HCT116 (cell line): Measurements from ENCODE around the gene ACBD4.

Experiments
- CEBPB ChIP-seq: IDR thresholded peaks from 2 replicates; pipeline ENCODE4 v1.6.1; 2012; ENCODE audit warnings: low read depth
- ELF1 ChIP-seq: IDR thresholded peaks from 2 replicates; pipeline ENCODE4 v1.6.1; 2012; ENCODE audit warnings: low read depth, borderline replicate concordance
- EZH2 ChIP-seq: fragments of 200-600 bp; sonication (generic); IDR thresholded peaks from 2 replicates; pipeline ENCODE4 v1.6.1; 2017; ENCODE audit warnings: antibody characterized with exemption, mixed run types
- EZH2phosphoT487 ChIP-seq: fragments of 200-600 bp; IDR thresholded peaks from 2 replicates; pipeline ENCODE4 v1.6.1; 2018; ENCODE audit warnings: antibody characterized with exemption, borderline replicate concordance
- POLR2A ChIP-seq: IDR thresholded peaks from 2 replicates; pipeline ENCODE4 v1.7.0; 2011; ENCODE audit warnings: borderline replicate concordance; ENCODE audit not compliant: insufficient read depth, insufficient read length; ENCODE audit errors: extremely low read depth
- POLR2AphosphoS5 ChIP-seq: IDR thresholded peaks from 2 replicates; pipeline ENCODE4 v1.6.1; 2011; ENCODE audit warnings: mild to moderate bottlenecking, low read depth, low read length, moderate library complexity
- REST ChIP-seq: IDR thresholded peaks from 2 replicates; pipeline ENCODE4 v1.6.1; 2012; ENCODE audit warnings: low read depth
- TCF7L2 ChIP-seq: IDR thresholded peaks from 2 replicates; pipeline ENCODE4 v1.7.0; 2011; ENCODE audit warnings: borderline replicate concordance, inconsistent platforms; ENCODE audit not compliant: insufficient read depth, insufficient read length; ENCODE audit errors: extremely low read depth
- ZNF274 ChIP-seq: fragments of 200-500 bp; sonication (Bioruptor generic); IDR thresholded peaks from 2 replicates; pipeline ENCODE4 v1.6.1; 2014; ENCODE audit warnings: mild to moderate bottlenecking, low read depth, low read length, inconsistent platforms
- TF ChIP-seq, protein P1 (sequence below), 3 experiments: fragments of 200-600 bp in 1 of 3; sonication (generic) in 1 of 3; IDR thresholded peaks in 2 of 3; conservative IDR thresholded peaks in 1 of 3; 2 replicates each; pipeline ENCODE4 v1.5.1; 2012 to 2017; ENCODE audit warnings: low read depth in 2 of 3, low read length in 2 of 3, antibody characterized with exemption in 1 of 3, borderline replicate concordance in 1 of 3, control low read depth in 1 of 3, mild to moderate bottlenecking in 1 of 3, mixed read lengths in 1 of 3, mixed run types in 1 of 3, moderate library complexity in 1 of 3; ENCODE audit not compliant: insufficient read depth in 1 of 3
- TF ChIP-seq, protein P2 (sequence below): IDR thresholded peaks from 2 replicates; pipeline ENCODE4 v1.6.1; 2011; ENCODE audit warnings: mild to moderate bottlenecking, low read length, moderate library complexity; ENCODE audit not compliant: insufficient replicate concordance; ENCODE audit errors: extremely low read depth

DNA sequence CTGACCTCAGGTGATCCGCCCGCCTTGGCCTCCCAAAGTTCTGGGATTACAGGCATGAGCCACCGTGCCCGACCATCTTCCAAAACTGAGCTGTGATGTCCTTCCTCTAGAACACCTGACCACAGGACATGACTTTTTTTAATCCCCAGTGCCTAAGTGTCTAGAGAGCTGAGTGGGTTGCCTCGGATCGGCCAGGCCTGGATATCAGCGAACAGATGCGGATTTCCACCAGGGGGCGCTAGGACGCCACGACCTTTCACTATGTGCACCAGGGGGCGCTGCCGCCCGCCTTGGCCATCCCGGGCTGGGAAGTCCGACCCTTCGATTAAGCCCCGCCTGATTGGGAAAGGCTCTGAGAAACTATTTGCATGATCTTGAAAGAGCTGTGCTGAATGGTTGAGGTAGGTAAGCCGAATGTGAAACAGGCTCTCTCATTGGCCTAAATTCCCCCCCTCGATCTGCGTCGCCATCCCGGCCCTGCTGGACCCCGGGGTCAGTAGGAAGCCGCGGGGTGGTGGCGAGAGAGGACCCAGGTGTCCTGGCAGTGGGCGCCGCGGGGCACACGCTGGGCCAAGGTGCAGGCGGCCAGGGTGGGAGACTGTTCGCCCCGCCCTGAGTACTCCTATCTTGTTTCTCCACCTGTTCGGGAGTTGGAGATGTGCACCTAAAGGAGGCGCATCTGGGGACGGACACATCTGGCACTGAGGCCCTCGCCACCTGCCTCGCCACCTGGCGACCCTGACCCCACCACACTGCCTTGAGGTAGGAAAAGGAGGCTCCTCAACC is at the start of gene ACBD4:
- TF ChIP-seq POLR2A (no peak), REST (no peak), EZH2phosphoT487 (no peak), EZH2 (no peak), ZNF274 (no peak), POLR2AphosphoS5 (peak; percentile 63; the same call in 1 of the 2 replicates), CEBPB (no peak), TCF7L2 (peak; percentile 11), ELF1 (no peak)
- TF ChIP-seq, protein P1, sequence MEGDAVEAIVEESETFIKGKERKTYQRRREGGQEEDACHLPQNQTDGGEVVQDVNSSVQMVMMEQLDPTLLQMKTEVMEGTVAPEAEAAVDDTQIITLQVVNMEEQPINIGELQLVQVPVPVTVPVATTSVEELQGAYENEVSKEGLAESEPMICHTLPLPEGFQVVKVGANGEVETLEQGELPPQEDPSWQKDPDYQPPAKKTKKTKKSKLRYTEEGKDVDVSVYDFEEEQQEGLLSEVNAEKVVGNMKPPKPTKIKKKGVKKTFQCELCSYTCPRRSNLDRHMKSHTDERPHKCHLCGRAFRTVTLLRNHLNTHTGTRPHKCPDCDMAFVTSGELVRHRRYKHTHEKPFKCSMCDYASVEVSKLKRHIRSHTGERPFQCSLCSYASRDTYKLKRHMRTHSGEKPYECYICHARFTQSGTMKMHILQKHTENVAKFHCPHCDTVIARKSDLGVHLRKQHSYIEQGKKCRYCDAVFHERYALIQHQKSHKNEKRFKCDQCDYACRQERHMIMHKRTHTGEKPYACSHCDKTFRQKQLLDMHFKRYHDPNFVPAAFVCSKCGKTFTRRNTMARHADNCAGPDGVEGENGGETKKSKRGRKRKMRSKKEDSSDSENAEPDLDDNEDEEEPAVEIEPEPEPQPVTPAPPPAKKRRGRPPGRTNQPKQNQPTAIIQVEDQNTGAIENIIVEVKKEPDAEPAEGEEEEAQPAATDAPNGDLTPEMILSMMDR (IDR thresholded peaks at IDR 0.05 in 2 of 3, conservative IDR thresholded peaks at IDR 0.05 in 1 of 3; ENCODE audit: borderline replicate concordance in 1 of 3, insufficient read depth in 1 of 3, low read depth in 2 of 3, low read length in 2 of 3) = peak; percentile 100
- TF ChIP-seq, protein P2, sequence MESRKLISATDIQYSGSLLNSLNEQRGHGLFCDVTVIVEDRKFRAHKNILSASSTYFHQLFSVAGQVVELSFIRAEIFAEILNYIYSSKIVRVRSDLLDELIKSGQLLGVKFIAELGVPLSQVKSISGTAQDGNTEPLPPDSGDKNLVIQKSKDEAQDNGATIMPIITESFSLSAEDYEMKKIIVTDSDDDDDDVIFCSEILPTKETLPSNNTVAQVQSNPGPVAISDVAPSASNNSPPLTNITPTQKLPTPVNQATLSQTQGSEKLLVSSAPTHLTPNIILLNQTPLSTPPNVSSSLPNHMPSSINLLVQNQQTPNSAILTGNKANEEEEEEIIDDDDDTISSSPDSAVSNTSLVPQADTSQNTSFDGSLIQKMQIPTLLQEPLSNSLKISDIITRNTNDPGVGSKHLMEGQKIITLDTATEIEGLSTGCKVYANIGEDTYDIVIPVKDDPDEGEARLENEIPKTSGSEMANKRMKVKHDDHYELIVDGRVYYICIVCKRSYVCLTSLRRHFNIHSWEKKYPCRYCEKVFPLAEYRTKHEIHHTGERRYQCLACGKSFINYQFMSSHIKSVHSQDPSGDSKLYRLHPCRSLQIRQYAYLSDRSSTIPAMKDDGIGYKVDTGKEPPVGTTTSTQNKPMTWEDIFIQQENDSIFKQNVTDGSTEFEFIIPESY = peak; percentile 19
